GM23338 (cell line): ENCODE data around the gene ZNF324.

ENCODE experiments used
- CREB1 ChIP-seq: fragments of 250-450 bp; sonication (Bioruptor Pico); IDR thresholded peaks from 2 replicates; pipeline ENCODE4 v1.5.0; 2020; ENCODE audit warnings: low read depth, mild to moderate bottlenecking, moderate library complexity
- CTCF ChIP-seq, 2 experiments: fragments of 200-600 bp in 1 of 2; sonication (generic) in 1 of 2; conservative IDR thresholded peaks; 2 replicates each; pipeline versions ENCODE4 v1.5.1 to v1.6.1; 2016 to 2017; ENCODE audit warnings: antibody characterized with exemption in 2 of 2, low read depth in 2 of 2, mild to moderate bottlenecking in 2 of 2, moderate library complexity in 1 of 2
- EZH2 ChIP-seq: fragments of 200-600 bp; sonication (generic); IDR thresholded peaks from one replicate; pipeline ENCODE4 v1.8.0; 2017; ENCODE audit warnings: antibody characterized with exemption, mild to moderate bottlenecking, low read depth; ENCODE audit not compliant: unreplicated experiment
- EZH2phosphoT487 ChIP-seq: fragments of 200-600 bp; sonication (generic); IDR thresholded peaks from one replicate; pipeline ENCODE4 v1.8.1; 2018; ENCODE audit warnings: antibody characterized with exemption; ENCODE audit not compliant: unreplicated experiment
- JUNB ChIP-seq: IDR thresholded peaks from one replicate; pipeline ENCODE4 v1.6.1; 2016; ENCODE audit warnings: antibody characterized with exemption; ENCODE audit not compliant: unreplicated experiment
- POLR2AphosphoS5 ChIP-seq: IDR thresholded peaks from 2 replicates; pipeline ENCODE4 v1.6.1; 2016; ENCODE audit warnings: antibody characterized with exemption, low read depth
- TF ChIP-seq, protein P1 (sequence below): IDR thresholded peaks from one replicate; pipeline ENCODE4 v1.6.1; 2018; ENCODE audit warnings: antibody characterized with exemption; ENCODE audit not compliant: unreplicated experiment

DNA sequence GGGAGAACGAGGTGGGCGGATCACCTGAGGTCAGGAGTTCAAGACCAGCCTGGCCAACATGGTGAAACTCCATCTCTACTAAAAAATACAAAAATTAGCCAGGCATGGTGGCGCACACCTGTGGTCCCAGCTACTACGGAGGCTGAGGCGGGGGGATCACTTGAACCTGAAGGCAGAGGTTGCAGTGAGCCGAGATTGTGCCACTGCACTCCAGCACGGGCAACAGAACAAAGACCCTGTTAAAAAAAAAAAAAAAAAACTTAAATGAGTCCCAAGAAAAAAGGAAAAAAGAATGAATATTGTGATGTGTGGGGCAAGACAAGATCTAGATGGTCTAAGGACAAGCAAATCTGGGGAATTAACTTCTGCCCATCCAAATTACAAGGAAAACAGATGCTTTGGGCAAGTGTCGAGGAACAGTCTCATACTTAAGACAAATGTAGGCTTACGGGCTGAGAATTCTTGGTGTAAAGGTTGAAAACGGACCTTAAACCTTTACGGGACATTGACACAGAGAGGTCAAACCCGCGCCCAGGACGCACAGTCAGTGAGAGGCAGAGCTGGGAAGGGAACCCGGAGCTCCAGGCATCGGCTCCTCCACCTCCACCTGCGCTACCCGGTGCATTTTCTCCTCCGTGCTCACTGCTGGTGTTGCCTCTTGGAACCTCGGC, 656 bp upstream of the ZNF324 start:
- TF ChIP-seq EZH2 = no peak
- no peak for TF ChIP-seq JUNB
- TF ChIP-seq CTCF (conservative IDR thresholded peaks at IDR 0.05; ENCODE audit: low read depth in 2 of 2) = no peak
- TF ChIP-seq EZH2phosphoT487 = no peak
- TF ChIP-seq CREB1 = no peak
- TF ChIP-seq, protein P1, sequence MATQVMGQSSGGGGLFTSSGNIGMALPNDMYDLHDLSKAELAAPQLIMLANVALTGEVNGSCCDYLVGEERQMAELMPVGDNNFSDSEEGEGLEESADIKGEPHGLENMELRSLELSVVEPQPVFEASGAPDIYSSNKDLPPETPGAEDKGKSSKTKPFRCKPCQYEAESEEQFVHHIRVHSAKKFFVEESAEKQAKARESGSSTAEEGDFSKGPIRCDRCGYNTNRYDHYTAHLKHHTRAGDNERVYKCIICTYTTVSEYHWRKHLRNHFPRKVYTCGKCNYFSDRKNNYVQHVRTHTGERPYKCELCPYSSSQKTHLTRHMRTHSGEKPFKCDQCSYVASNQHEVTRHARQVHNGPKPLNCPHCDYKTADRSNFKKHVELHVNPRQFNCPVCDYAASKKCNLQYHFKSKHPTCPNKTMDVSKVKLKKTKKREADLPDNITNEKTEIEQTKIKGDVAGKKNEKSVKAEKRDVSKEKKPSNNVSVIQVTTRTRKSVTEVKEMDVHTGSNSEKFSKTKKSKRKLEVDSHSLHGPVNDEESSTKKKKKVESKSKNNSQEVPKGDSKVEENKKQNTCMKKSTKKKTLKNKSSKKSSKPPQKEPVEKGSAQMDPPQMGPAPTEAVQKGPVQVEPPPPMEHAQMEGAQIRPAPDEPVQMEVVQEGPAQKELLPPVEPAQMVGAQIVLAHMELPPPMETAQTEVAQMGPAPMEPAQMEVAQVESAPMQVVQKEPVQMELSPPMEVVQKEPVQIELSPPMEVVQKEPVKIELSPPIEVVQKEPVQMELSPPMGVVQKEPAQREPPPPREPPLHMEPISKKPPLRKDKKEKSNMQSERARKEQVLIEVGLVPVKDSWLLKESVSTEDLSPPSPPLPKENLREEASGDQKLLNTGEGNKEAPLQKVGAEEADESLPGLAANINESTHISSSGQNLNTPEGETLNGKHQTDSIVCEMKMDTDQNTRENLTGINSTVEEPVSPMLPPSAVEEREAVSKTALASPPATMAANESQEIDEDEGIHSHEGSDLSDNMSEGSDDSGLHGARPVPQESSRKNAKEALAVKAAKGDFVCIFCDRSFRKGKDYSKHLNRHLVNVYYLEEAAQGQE = no peak
- no peak for TF ChIP-seq POLR2AphosphoS5
